Stimulated activated memory B cell treated with anti-CD40 and anti-IgM and Interleukin-4, amounts not matched to agents 10 μg/mL and 1 μg/mL and 100 μg/mL, for 72 hours (primary cell): ENCODE measurements around the gene NSRP1.
A peak's percentile ranks its signal among the peaks of the same experiment; 100 is the strongest.

Experiments used
- ATAC-seq: fragments of 150-1000 bp; cut with Tn5 transposase; 2 replicates; pipeline ENCODE4 v1.10.0; 2021
- H3K27ac Mint-ChIP-seq: one replicate; pipeline ENCODE4 v1.8.0; 2022; ENCODE audit warnings: mild to moderate bottlenecking, mixed read lengths
- H3K27me3 Mint-ChIP-seq: one replicate; pipeline ENCODE4 v1.8.0; 2022; ENCODE audit warnings: mixed read lengths
- H3K36me3 Mint-ChIP-seq: one replicate; pipeline ENCODE4 v1.8.0; 2022; ENCODE audit warnings: mixed read lengths
- H3K4me1 Mint-ChIP-seq: one replicate; pipeline ENCODE4 v1.8.0; 2022; ENCODE audit warnings: mixed read lengths
- H3K4me3 Mint-ChIP-seq: one replicate; pipeline ENCODE4 v1.8.0; 2022; ENCODE audit warnings: mild to moderate bottlenecking, moderate library complexity, mixed read lengths
- H3K9me3 Mint-ChIP-seq: one replicate; pipeline ENCODE4 v1.8.0; 2022; ENCODE audit warnings: mixed read lengths

Gene NSRP1

DNA sequence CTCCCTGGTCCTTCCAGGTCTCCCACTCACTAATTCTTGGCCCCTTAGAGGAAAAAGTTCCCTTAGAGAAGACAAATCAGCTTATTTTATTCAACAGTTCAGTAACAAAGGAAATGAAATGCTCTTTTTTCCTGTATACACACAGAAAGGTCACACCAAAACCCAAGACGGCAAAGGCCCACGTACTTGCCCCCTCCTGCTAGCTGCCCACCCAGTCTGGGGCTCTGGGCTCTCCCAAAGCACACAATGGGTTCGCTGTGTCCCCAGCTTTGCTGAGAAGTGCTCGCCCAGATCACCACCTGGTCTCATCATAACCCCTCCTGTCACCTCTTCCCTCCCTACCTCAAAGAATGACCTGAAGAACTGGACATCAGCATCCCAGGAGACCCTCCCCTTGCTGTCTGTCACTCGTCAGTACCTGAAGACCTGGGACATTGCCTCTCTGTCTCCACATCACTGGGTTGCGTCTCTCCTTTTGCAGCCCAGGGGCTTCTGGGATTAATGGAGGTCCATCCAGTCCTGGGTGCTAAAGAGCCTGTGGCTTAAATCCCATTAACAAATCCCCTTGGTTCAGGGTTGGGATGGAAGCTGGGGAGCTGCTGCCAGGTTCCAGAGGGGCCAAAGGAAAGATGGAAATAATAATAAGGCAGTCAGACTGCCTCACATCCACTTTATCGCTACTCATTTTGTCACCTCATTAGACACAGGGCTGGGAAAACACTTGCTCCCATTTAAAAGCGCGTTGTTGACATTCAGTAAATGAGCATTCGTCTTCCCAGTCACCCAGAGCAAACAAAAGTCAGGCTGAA is 115.6 kb downstream of the NSRP1 start:
- ATAC-seq = no peak

DNA sequence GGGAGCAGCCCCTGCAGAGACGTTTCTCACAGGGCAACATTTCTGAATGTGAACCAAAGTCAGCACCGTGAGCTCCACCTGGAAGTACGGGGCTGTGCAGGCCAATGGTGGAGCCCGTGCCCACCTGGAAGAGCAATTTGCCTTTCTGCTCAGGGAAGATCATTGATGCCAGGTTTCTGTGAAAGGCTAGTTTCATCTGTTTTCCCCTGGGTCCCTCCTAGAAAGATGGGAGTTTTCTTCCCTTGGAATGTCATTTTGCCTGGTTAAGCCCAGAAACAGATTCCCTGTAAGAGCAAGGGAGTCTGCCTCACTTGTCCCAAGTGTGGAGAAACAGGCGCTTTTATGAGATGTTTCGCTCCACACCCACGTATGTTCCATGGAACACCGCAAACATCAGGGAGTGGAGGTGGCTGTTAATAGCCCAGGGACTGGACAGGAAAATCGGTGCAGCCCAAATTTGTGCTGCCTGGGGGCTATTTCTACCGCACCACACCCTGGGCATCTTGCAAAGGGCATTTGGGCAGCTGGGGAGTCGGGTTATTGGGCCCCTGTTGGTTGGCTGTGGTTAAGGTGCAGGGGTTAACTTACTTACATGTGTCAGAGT is 116.3 kb downstream of the NSRP1 start:
- Mint-ChIP-seq H3K27me3 (peaks cover 74% of the 10 kb centered on the region), H3K36me3 (no peaks in the 10 kb centered on the region)

More for the DNA sequence above, 115.6 kb downstream of the NSRP1 start:
- H3K4me1 Mint-ChIP-seq = peaks cover 29% of the 10 kb centered on the region
- no peak overlapping the region for H3K27ac Mint-ChIP-seq
- H3K4me3 Mint-ChIP-seq = no peak overlapping the region
- H3K9me3 Mint-ChIP-seq = no peaks in the 10 kb centered on the region
- H3K36me3 Mint-ChIP-seq = no peaks in the 10 kb centered on the region
- peaks cover 67% of the 10 kb centered on the region for H3K27me3 Mint-ChIP-seq

DNA sequence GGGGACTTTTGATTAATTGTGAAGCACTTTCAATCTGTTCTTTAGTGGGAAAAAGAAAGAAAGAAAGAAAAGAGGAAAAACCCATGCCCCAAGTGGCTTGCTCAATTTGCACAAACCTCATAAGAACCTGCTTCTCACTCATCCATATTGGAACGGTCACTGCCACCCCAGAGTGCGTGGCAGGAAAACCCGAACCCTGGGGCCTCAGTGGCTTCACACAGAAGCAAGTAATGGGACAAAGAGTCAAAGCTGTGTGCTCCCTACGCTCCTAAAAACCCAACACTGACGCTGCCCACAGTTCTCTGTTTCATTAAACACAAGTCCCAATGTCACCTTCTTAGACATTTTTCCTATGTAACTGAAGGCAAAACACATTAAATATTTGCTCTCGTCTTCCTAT is 117.7 kb downstream of the NSRP1 start:
- Mint-ChIP-seq H3K36me3 (no peaks in the 10 kb centered on the region), H3K27me3 (peaks cover 87% of the 10 kb centered on the region), H3K4me1 (peaks cover 46% of the 10 kb centered on the region), H3K27ac (no peak overlapping the region), H3K9me3 (no peaks in the 10 kb centered on the region), H3K4me3 (no peak overlapping the region)
- ATAC-seq = no peak

More for the DNA sequence above, 116.3 kb downstream of the NSRP1 start:
- no peak overlapping the region for H3K27ac Mint-ChIP-seq
- no peaks in the 10 kb centered on the region for H3K9me3 Mint-ChIP-seq
- H3K4me3 Mint-ChIP-seq = no peak overlapping the region
- H3K4me1 Mint-ChIP-seq = peaks cover 36% of the 10 kb centered on the region
- no peak for ATAC-seq

DNA sequence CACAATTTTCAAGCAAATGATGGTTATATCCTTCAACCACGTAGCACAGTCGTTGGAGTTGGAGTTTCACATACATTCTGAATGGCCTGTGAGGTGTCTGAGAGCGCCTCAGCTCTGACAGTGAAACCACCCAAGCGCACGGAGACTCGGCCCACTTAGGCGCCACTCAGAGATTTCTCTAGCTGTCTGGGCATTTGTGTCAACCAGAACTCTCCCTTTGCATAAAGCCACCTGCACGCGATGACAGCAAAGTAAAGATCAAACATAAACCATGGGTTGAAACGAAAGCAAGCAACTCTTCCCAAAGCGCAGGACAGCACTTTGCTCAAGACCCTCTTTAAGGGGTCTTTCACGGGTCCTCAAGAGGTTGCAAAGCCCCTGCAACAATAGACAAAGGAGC is 118.3 kb downstream of the NSRP1 start:
- Mint-ChIP-seq H3K4me3 (peak overlapping the region; percentile 52), H3K4me1 (peaks cover 46% of the 10 kb centered on the region), H3K9me3 (no peaks in the 10 kb centered on the region), H3K27me3 (peaks cover 88% of the 10 kb centered on the region), H3K27ac (peak overlapping the region; percentile 52), H3K36me3 (no peaks in the 10 kb centered on the region)
- peak; percentile 76 for ATAC-seq

DNA sequence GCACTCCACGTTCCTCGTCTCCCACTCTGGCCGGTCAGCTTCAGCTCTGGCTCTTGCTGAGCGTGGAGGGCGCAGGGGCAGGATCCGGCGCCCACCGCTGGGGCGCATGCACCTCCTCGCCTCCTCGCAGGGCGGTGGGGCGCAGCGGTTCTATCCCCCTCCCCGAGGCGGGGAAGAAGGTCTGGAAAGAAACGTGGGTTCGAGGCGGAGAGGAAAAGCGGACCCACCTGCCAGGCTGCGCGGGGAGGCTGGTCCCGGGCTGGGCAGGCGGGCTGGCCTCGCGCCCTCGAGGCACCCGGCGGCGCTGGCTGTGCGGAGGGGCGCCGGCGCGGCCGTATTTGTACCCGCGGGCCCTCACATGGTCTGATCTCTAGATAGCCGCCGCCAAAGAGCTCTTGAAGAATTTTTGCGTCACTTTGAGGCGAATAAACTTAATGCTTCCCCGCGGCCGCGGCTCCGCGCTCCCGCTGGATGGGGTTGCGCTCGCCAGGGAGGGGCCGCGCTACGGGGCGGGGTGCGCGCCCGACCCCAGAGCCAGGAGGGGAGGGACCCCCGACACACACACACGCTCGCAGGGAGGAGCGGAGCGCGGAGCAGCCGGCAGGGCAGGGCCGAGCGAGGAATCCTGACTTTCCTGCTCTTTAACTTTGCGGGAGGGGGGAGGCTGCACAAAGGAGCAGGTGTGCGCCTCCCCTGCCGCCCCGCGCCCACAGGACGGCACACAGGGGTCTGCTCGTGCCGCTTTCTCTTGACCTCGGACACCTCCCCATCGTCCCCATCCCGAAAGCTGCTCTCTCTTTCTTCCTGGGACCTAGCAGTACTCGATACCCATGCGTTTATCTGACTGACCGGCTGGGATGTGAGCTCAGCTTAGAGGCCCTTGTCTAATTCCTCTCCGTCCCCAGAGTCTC is 119.0 kb downstream of the NSRP1 start, which contains the start of gene SLC6A4:
SLC6A4 (minus strand) TSS at position 312 of the 911 bp plus-strand sequence. CDS start 13,739 bp downstream, outside the sequence.
- H3K4me1 Mint-ChIP-seq = peaks cover 41% of the 10 kb centered on the region
- no peaks in the 10 kb centered on the region for H3K36me3 Mint-ChIP-seq
- H3K27ac Mint-ChIP-seq = peak within 1 kb of the TSS; percentile 52
- peak within 1 kb of the TSS; percentile 66 for H3K4me3 Mint-ChIP-seq
- H3K9me3 Mint-ChIP-seq = no peaks in the 10 kb centered on the region
- ATAC-seq = peak; percentile 22
- peaks cover 86% of the 10 kb centered on the region for H3K27me3 Mint-ChIP-seq
